GM23338 (cell line): ENCODE results near the gene APEX1. TPM values are rescaled to one million over a fixed set of nuclear protein-coding genes. Genes with fewer than 3 reads are reported as not detected.

Experiments
- ATAC-seq: fragments of 200-7000 bp; cut with Tn5 transposase; 3 replicates; pipeline ENCODE4 v1.9.1; 2020
- DNase-seq: peaks from one replicate; pipeline ENCODE4 v3.0.0-alpha.2; 2015; ENCODE audit warnings: low spot score
- H2AFZ ChIP-seq: fragments of 200-600 bp; sonication (generic); 2 replicates; pipeline ENCODE4 v1.8.0; 2016; ENCODE audit warnings: antibody characterized with exemption, mild to moderate bottlenecking, moderate library complexity
- H3F3A ChIP-seq: fragments of 200-600 bp; sonication (generic); replicated peaks from 2 replicates; pipeline ENCODE4 v1.8.0; 2017; ENCODE audit warnings: antibody characterized with exemption, mixed run types, low read depth
- H3K27ac ChIP-seq: fragments of 200-600 bp; sonication (generic); 2 replicates; pipeline ENCODE4 v1.6.1; 2016; ENCODE audit warnings: low read depth
- H3K27me3 ChIP-seq: fragments of 200-600 bp; sonication (generic); 2 replicates; pipeline ENCODE4 v1.8.0; 2016; ENCODE audit warnings: mild to moderate bottlenecking, mixed run types, moderate library complexity; ENCODE audit not compliant: insufficient read depth
- H3K36me3 ChIP-seq: fragments of 200-600 bp; sonication (generic); 2 replicates; pipeline ENCODE4 v1.8.0; 2016; ENCODE audit warnings: mild to moderate bottlenecking; ENCODE audit not compliant: insufficient read depth
- H3K4me1 ChIP-seq: fragments of 200-600 bp; sonication (generic); 2 replicates; pipeline ENCODE4 v1.8.0; 2016; ENCODE audit warnings: mild to moderate bottlenecking, moderate library complexity; ENCODE audit not compliant: insufficient read depth
- H3K4me2 ChIP-seq: fragments of 200-600 bp; sonication (generic); 2 replicates; pipeline ENCODE4 v1.7.1; 2017; ENCODE audit warnings: mixed run types
- H3K4me3 ChIP-seq: fragments of 200-600 bp; sonication (generic); 2 replicates; pipeline ENCODE4 v1.6.1; 2016; ENCODE audit warnings: mixed run types
- H3K79me2 ChIP-seq: fragments of 200-600 bp; sonication (generic); replicated peaks from 2 replicates; pipeline ENCODE4 v1.8.0; 2017; ENCODE audit warnings: mild to moderate bottlenecking; ENCODE audit not compliant: insufficient read depth
- H3K9me2 ChIP-seq: fragments of 200-600 bp; sonication (generic); 2 replicates; pipeline ENCODE4 v1.8.0; 2017; ENCODE audit not compliant: insufficient read depth
- H4K20me1 ChIP-seq: fragments of 200-600 bp; sonication (generic); replicated peaks from 2 replicates; pipeline ENCODE4 v1.8.0; 2017; ENCODE audit warnings: mild to moderate bottlenecking; ENCODE audit not compliant: insufficient read depth
- H3K27ac Mint-ChIP-seq: 2 replicates; pipeline ENCODE4 v1.8.0; 2020; ENCODE audit warnings: inconsistent platforms, mild to moderate bottlenecking, moderate library complexity, mixed read lengths
- H3K27me3 Mint-ChIP-seq: 3 replicates; pipeline ENCODE4 v1.8.0; 2022; ENCODE audit warnings: low read depth, mild to moderate bottlenecking, moderate library complexity, mixed read lengths, inconsistent platforms; ENCODE audit not compliant: insufficient read depth, poor library complexity
- H3K36me3 Mint-ChIP-seq: 3 replicates; pipeline ENCODE4 v1.8.0; 2021; ENCODE audit warnings: low read depth, mild to moderate bottlenecking, inconsistent platforms, moderate library complexity, mixed read lengths
- H3K4me1 Mint-ChIP-seq: 3 replicates; pipeline ENCODE4 v1.8.0; 2020; ENCODE audit warnings: mild to moderate bottlenecking, inconsistent platforms, mixed read lengths
- H3K4me3 Mint-ChIP-seq: 3 replicates; pipeline ENCODE4 v1.8.0; 2021; ENCODE audit warnings: moderate library complexity, mild to moderate bottlenecking, inconsistent platforms, mixed read lengths
- H3K9me3 Mint-ChIP-seq: 3 replicates; pipeline ENCODE4 v1.8.0; 2020; ENCODE audit warnings: moderate library complexity, mild to moderate bottlenecking, inconsistent platforms, mixed read lengths
- CTCF ChIP-seq, 2 experiments: fragments of 200-600 bp in 1 of 2; sonication (generic) in 1 of 2; conservative IDR thresholded peaks; 2 replicates each; pipeline versions ENCODE4 v1.5.1 to v1.6.1; 2016 to 2017; ENCODE audit warnings: antibody characterized with exemption in 2 of 2, low read depth in 2 of 2, mild to moderate bottlenecking in 2 of 2, moderate library complexity in 1 of 2
- EZH2 ChIP-seq: fragments of 200-600 bp; sonication (generic); IDR thresholded peaks from one replicate; pipeline ENCODE4 v1.8.0; 2017; ENCODE audit warnings: antibody characterized with exemption, mild to moderate bottlenecking, low read depth; ENCODE audit not compliant: unreplicated experiment
- EZH2phosphoT487 ChIP-seq: fragments of 200-600 bp; sonication (generic); IDR thresholded peaks from one replicate; pipeline ENCODE4 v1.8.1; 2018; ENCODE audit warnings: antibody characterized with exemption; ENCODE audit not compliant: unreplicated experiment
- NANOG ChIP-seq: IDR thresholded peaks from 2 replicates; pipeline ENCODE4 v1.6.1; 2016; ENCODE audit warnings: antibody characterized with exemption, borderline replicate concordance
- POLR2AphosphoS5 ChIP-seq: IDR thresholded peaks from 2 replicates; pipeline ENCODE4 v1.6.1; 2016; ENCODE audit warnings: antibody characterized with exemption, low read depth
- REST ChIP-seq: IDR thresholded peaks from one replicate; pipeline ENCODE4 v1.6.1; 2018; ENCODE audit warnings: antibody characterized with exemption; ENCODE audit not compliant: unreplicated experiment
- ZNF114 ChIP-seq: fragments of 250-450 bp; sonication (Bioruptor Pico); IDR thresholded peaks from 2 replicates; pipeline ENCODE4 v1.5.0; 2020; ENCODE audit warnings: mild to moderate bottlenecking, moderate library complexity
- polyA plus RNA-seq: library from polyadenylated mRNA; unstranded; fragments of >200 nt; fragmentation: Nextera tagmentation; extraction: Ambion mirVana; gene quantifications from 2 replicates; pipeline ENCODE4 v1.2.1, GENCODE V29; 2016
- total RNA-seq: library from RNA; depleted of rRNA; stranded (reverse); fragments of >200 nt; shearing (Covaris generic); gene quantifications from 2 replicates; pipeline ENCODE4 v1.2.3, GENCODE V29; 2014

The APEX1 gene
- total and polyA plus RNA-seq, 2 experiments from 2014 or later = 247 to 279 TPM

- peak overlapping the region; percentile 98 for H3K27ac Mint-ChIP-seq
- peaks cover 20% of the 10 kb centered on the region; the same call in 2 of the 3 replicates for H3K4me1 Mint-ChIP-seq
- Histone ChIP-seq H3F3A (peaks cover 14% of the 10 kb centered on the region; the same call in 1 of the 2 replicates), H3K9me2 (no peaks in the 10 kb centered on the region), H3K79me2 (peaks cover 40% of the 10 kb centered on the region), H3K27me3 (no peaks in the 10 kb centered on the region), H3K27ac (0 out of 2 replicates have a peak overlapping the region, but pooled peaks have one; percentile 70), H2AFZ (peak overlapping the region; percentile 93), H3K4me1 (peaks cover 19% of the 10 kb centered on the region), H3K36me3 (peaks cover 21% of the 10 kb centered on the region; the same call in 1 of the 2 replicates), H3K4me2 (peak overlapping the region; percentile 98), H4K20me1 (peaks cover 3% of the 10 kb centered on the region), H3K4me3 (peak overlapping the region; percentile 91)
- peaks cover 14% of the 10 kb centered on the region for H3K27me3 Mint-ChIP-seq
- TF ChIP-seq EZH2 = no peak
- no peaks in the 10 kb centered on the region for H3K9me3 Mint-ChIP-seq
- peaks cover 39% of the 10 kb centered on the region for H3K36me3 Mint-ChIP-seq
- peak overlapping the region; percentile 99 for H3K4me3 Mint-ChIP-seq
- ATAC-seq = peak; percentile 14
- DNase-seq = peak; percentile 48
Measured at GRCh38 chr14:20469890-20470602, 15.0 kb downstream of the APEX1 start.

GRCh38 chr14:20470603-20470901, 15.5 kb downstream of the APEX1 start:
- no peak for ATAC-seq
- Histone ChIP-seq H2AFZ (peak overlapping the region; percentile 93; the same call in 1 of the 2 replicates), H3K9me2 (no peaks in the 10 kb centered on the region), H3K27me3 (no peaks in the 10 kb centered on the region), H4K20me1 (peaks cover 3% of the 10 kb centered on the region), H3K36me3 (peaks cover 26% of the 10 kb centered on the region), H3F3A (peaks cover 14% of the 10 kb centered on the region; the same call in 1 of the 2 replicates), H3K79me2 (peaks cover 40% of the 10 kb centered on the region), H3K4me1 (peaks cover 19% of the 10 kb centered on the region), H3K4me3 (peak overlapping the region; percentile 91), H3K27ac (0 out of 2 replicates have a peak overlapping the region, but pooled peaks have one; percentile 70), H3K4me2 (peak overlapping the region; percentile 98)
- Mint-ChIP-seq H3K4me3 (peak overlapping the region; percentile 99), H3K27ac (peak overlapping the region; percentile 5; the same call in 1 of the 2 replicates), H3K27me3 (peaks cover 14% of the 10 kb centered on the region), H3K36me3 (peaks cover 44% of the 10 kb centered on the region), H3K4me1 (peaks cover 20% of the 10 kb centered on the region; the same call in 2 of the 3 replicates), H3K9me3 (no peaks in the 10 kb centered on the region)
- peak; percentile 44 for DNase-seq
- TF ChIP-seq EZH2phosphoT487 = no peak
- TF ChIP-seq REST = no peak

GRCh38 chr14:20472536-20473169, 17.6 kb downstream of the APEX1 start:
- H3K36me3 Mint-ChIP-seq = peaks cover 65% of the 10 kb centered on the region
- no peak overlapping the region for H3K4me3 ChIP-seq
- H3K27me3 Mint-ChIP-seq = peaks cover 14% of the 10 kb centered on the region
- H3K4me1 Mint-ChIP-seq = peaks cover 20% of the 10 kb centered on the region; the same call in 2 of the 3 replicates
- H3K9me2 ChIP-seq = no peaks in the 10 kb centered on the region
- no peak overlapping the region for H3K4me3 Mint-ChIP-seq
- peaks cover 45% of the 10 kb centered on the region for H3K36me3 ChIP-seq
- H4K20me1 ChIP-seq = peaks cover 3% of the 10 kb centered on the region
- no peak overlapping the region for H3K4me2 ChIP-seq
- no peak for DNase-seq
- peak overlapping the region; percentile 28; the same call in 1 of the 2 replicates for H3K27ac ChIP-seq
- peaks cover 18% of the 10 kb centered on the region; the same call in 1 of the 2 replicates for H3F3A ChIP-seq
- no peaks in the 10 kb centered on the region for H3K9me3 Mint-ChIP-seq
- ATAC-seq = no peak
- no peak overlapping the region for H2AFZ ChIP-seq
- peaks cover 19% of the 10 kb centered on the region for H3K4me1 ChIP-seq
- H3K27ac Mint-ChIP-seq = 0 out of 2 replicates have a peak overlapping the region, but pooled peaks have one; percentile 11
- no peaks in the 10 kb centered on the region for H3K27me3 ChIP-seq
- peaks cover 40% of the 10 kb centered on the region for H3K79me2 ChIP-seq
- TF ChIP-seq NANOG (no peak), REST (no peak), EZH2 (no peak), CTCF (conservative IDR thresholded peaks at IDR 0.05; ENCODE audit: low read depth in 2 of 2) (no peak), ZNF114 (CRISPR knock-in tag) (no peak), POLR2AphosphoS5 (no peak)
